DND-41 (cell line): ENCODE results near the gene KRT80.

Experiments
- EZH2 ChIP-seq: IDR thresholded peaks from 3 replicates; pipeline ENCODE4 v1.6.1; 2012; ENCODE audit warnings: borderline replicate concordance, low read depth, mild to moderate bottlenecking, moderate library complexity, low read length, inconsistent platforms; ENCODE audit not compliant: severe bottlenecking
- TF ChIP-seq, protein P1 (sequence below): IDR thresholded peaks from 2 replicates; pipeline ENCODE4 v1.5.1; 2012; ENCODE audit warnings: borderline replicate concordance, low read length, moderate library complexity, mild to moderate bottlenecking; ENCODE audit not compliant: poor library complexity, severe bottlenecking; ENCODE audit errors: extremely low read depth

DNA sequence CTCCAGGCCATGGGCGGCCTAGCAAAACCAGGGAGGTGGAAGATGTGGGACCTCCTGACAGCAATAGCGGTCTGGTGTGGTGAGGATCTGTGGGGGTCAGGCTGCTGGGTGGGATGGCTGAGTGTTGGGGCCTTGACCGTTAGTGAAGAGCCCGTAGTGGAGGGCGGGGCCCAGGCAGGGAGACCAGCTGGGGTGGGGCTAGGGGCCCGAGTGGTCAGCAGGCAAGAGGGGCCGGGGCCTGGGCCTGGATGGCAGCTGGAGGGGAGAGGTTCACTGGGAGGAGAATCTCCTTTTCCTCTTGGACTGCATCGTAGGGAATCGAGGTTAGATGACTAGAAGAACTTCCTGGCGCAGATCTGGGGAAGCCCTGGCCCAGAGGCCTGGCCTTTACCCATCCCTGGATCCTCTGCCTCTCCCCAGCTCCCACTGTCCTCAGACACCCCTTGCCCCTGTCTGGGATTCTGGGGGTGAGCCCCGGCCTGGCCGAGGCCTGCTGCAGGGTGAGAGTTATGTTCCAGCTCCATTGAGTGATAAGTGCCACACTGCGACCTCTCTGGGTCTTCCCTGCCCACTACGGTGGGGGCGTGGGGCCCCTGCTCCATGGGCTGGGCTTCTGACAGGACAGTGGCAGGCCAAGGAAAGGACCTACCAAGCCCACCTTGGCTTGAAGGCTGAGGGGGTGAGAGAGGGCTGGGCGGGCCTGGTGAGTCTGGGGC is 47.1 kb downstream of the KRT80 start:
- TF ChIP-seq, protein P1, sequence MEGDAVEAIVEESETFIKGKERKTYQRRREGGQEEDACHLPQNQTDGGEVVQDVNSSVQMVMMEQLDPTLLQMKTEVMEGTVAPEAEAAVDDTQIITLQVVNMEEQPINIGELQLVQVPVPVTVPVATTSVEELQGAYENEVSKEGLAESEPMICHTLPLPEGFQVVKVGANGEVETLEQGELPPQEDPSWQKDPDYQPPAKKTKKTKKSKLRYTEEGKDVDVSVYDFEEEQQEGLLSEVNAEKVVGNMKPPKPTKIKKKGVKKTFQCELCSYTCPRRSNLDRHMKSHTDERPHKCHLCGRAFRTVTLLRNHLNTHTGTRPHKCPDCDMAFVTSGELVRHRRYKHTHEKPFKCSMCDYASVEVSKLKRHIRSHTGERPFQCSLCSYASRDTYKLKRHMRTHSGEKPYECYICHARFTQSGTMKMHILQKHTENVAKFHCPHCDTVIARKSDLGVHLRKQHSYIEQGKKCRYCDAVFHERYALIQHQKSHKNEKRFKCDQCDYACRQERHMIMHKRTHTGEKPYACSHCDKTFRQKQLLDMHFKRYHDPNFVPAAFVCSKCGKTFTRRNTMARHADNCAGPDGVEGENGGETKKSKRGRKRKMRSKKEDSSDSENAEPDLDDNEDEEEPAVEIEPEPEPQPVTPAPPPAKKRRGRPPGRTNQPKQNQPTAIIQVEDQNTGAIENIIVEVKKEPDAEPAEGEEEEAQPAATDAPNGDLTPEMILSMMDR, result no peak
- no peak for TF ChIP-seq EZH2
